HEK293 (cell line): ENCODE data around the gene ARHGAP26.

ENCODE experiments used
- GLI2 ChIP-seq: fragments of 450-650 bp; formaldehyde crosslinking; IDR thresholded peaks from 2 replicates; pipeline ENCODE4; 2017; ENCODE audit warnings: missing biosample characterization, missing genetic modification characterization, low read depth, borderline replicate concordance
- RBAK ChIP-seq: fragments of 450-650 bp; formaldehyde crosslinking; IDR thresholded peaks from 2 replicates; pipeline ENCODE4 v1.5.1; 2016; ENCODE audit warnings: missing biosample characterization, missing genetic modification characterization
- ZNF280C ChIP-seq: fragments of 450-650 bp; formaldehyde crosslinking; IDR thresholded peaks from 2 replicates; pipeline ENCODE4 v1.5.1; 2016; ENCODE audit warnings: missing biosample characterization, missing genetic modification characterization

- no peak for TF ChIP-seq RBAK (tag by site-specific recombination)
- no peak for TF ChIP-seq GLI2
- no peak for TF ChIP-seq ZNF280C
Measured at GRCh38 chr5:143168921-143169810, 399.0 kb downstream of the ARHGAP26 start.
